Measurements from ENCODE around the gene ZNF786. TPM values are rescaled to one million over a fixed set of nuclear protein-coding genes. Genes with fewer than 3 reads are reported as not detected.
A peak's percentile ranks its signal among the peaks of the same experiment; 100 is the strongest.
"Not testable (repeated sequence)": the region's sequence is repeated elsewhere in the genome, so short reads cannot be mapped to it uniquely, and the experiment has no call there.

The ZNF786 gene
- total RNA-seq, 2 experiments from 2014 or later = 2.1 to 2.2 TPM

DNA sequence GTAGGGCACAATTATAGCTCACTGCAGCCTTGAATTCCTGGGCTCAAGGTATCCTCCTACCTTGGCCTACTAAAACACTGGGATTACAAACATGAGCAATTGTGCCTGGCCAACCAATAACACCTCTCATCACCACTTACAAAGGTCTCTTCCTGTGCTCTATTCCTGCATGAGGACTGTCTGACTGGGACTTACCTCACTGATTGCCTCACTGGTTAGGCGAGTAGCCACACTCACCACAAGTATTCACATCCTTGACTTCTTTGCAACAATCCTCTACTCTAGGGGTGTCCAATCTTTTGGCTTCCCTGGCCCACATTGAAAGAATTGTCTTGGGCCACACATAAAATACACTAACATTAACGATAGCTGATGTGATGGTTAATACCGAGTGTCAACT is 39.6 kb downstream of the ZNF786 start:
- Mint-ChIP-seq H3K9me3 (no peaks in the 10 kb centered on the region), H3K36me3 (ENCODE audit: low read depth) (no peaks in the 10 kb centered on the region), H3K4me1 (ENCODE audit: low read depth) (no peaks in the 10 kb centered on the region), H3K4me3 (no peak overlapping the region), H3K27ac (no peak overlapping the region), H3K27me3 (ENCODE audit: low read depth) (no peaks in the 10 kb centered on the region)
- no peak for DNase-seq
- CTCF ChIA-PET = interaction anchor here (1.4 kb wide), 1 partner anchor 15 kb away, joined by 9 read pairs; no protein-coding TSS in a partner anchor
- intact Hi-C loops (cut with micrococcal nuclease) = no loop called here

DNA sequence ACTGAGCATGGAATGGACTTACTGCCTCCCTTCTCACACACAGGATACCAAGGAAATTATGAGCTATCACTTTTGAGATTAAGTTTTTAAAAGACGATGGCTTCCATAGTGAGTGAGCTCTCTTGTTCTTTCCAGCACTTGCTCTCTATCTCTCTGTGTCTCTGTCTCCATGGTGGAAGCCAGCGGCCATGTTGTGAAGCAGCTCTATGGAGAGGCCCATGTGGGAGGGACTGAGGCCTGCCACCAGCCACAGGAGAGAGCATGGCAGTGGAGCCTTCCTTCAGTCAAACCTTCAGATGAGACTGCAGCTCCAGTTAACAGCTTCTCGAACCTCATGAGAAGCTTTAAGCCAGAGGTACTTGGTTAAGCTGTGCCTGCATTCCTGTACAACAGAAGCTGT is 41.7 kb downstream of the ZNF786 start:
- Mint-ChIP-seq H3K36me3 (ENCODE audit: low read depth) (no peaks in the 10 kb centered on the region), H3K27ac (no peak overlapping the region), H3K9me3 (no peaks in the 10 kb centered on the region), H3K4me1 (ENCODE audit: low read depth) (no peaks in the 10 kb centered on the region), H3K27me3 (ENCODE audit: low read depth) (no peaks in the 10 kb centered on the region), H3K4me3 (no peak overlapping the region)
- intact Hi-C loops (cut with micrococcal nuclease) = no loop called here
- DNase-seq = no peak
- CTCF ChIA-PET = interaction anchor here (0.7 to 1.5 kb wide), 3 partner anchors 17 to 263 kb away, joined by 3 to 6 read pairs (median 4); no protein-coding TSS in a partner anchor

DNA sequence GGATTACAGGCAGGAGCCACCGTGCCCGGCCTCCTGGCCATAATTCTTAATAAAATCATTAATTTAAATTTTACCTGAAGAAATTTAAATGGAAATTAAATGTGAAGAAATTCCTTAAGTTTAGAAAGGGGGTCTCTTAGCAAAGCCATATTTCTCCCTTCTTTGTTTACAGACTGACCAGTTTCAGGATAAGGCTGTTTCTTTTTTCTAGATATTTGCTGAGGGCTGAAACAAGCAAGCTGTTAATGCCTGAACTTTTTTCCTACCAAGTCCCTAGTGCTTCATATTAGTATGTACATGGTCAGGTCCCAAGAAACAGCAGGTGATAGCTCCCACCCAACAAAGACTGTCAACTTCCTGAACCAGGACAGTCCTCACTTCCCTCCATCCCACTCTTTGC is 44.1 kb downstream of the ZNF786 start:
- CTCF ChIA-PET = interaction anchor here (2.0 kb wide), 1 partner anchor 19 kb away, joined by 12 read pairs; no protein-coding TSS in a partner anchor
- intact Hi-C loops (cut with micrococcal nuclease) = no loop called here
- H3K4me3 Mint-ChIP-seq = no peak overlapping the region

DNA sequence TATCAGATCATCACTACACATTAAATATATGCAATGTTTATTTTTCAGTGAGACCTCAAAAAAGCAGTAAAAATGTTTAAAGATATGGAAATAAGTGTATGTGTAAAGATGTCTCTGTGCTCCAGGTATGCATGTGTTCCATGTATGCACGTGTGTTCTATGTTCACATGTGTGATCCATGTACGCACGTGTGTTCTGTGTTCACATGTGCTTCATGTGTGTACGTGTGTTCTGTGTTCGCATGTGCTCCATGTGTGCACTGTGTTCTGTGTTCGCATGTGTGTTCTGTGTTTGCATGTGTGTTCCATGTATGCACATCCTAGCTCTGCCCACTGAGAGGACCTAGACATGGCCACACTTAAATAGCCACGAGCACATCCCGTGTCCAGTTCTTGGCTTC is 46.6 kb downstream of the ZNF786 start:
- Mint-ChIP-seq H3K4me3 (no peak overlapping the region), H3K27ac (no peak overlapping the region), H3K27me3 (ENCODE audit: low read depth) (no peaks in the 10 kb centered on the region), H3K9me3 (no peaks in the 10 kb centered on the region), H3K4me1 (ENCODE audit: low read depth) (no peaks in the 10 kb centered on the region), H3K36me3 (ENCODE audit: low read depth) (no peaks in the 10 kb centered on the region)
- intact Hi-C loops (cut with micrococcal nuclease) = no loop called here
- CTCF ChIA-PET = interaction anchor here (0.9 kb wide), 1 partner anchor 39 kb away, joined by 3 read pairs; no protein-coding TSS in a partner anchor
- DNase-seq = no peak

More for the DNA sequence above, 44.1 kb downstream of the ZNF786 start:
- Mint-ChIP-seq H3K27ac (no peak overlapping the region), H3K36me3 (ENCODE audit: low read depth) (no peaks in the 10 kb centered on the region), H3K27me3 (ENCODE audit: low read depth) (no peaks in the 10 kb centered on the region), H3K4me1 (ENCODE audit: low read depth) (no peaks in the 10 kb centered on the region), H3K9me3 (no peaks in the 10 kb centered on the region)
- DNase-seq = no peak

DNA sequence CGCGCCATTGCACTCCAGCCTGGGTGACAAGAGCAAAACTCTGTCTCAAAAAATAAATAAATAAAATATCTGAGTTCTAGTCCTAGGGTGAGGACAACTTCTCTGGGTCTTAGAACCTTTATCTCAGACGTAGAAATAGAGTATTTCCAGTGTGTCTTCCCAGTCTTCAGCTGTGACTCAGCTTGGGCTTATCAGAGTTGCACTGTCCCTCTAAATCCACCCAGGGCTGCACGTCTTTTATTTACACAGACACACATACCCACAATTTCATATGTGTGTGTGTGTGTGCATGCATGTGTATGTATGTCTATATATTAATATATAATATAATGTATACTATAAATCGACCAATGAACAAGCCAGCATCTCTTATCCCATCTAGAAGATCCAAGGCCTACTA is 49.2 kb downstream of the ZNF786 start:
- H3K4me3 Mint-ChIP-seq = no peak overlapping the region
- no peaks in the 10 kb centered on the region for H3K4me1 Mint-ChIP-seq (ENCODE audit: low read depth)
- H3K9me3 Mint-ChIP-seq = peaks cover 7% of the 10 kb centered on the region
- intact Hi-C loops (cut with micrococcal nuclease) = no loop called here
- no peak for DNase-seq
- no peaks in the 10 kb centered on the region for H3K36me3 Mint-ChIP-seq (ENCODE audit: low read depth)
- CTCF ChIA-PET = interaction anchor here (0.9 to 1.8 kb wide), 2 partner anchors 34 to 36 kb away, joined by 3 to 4 read pairs; no protein-coding TSS in a partner anchor
- H3K27me3 Mint-ChIP-seq (ENCODE audit: low read depth) = no peaks in the 10 kb centered on the region
- H3K27ac Mint-ChIP-seq = no peak overlapping the region

DNA sequence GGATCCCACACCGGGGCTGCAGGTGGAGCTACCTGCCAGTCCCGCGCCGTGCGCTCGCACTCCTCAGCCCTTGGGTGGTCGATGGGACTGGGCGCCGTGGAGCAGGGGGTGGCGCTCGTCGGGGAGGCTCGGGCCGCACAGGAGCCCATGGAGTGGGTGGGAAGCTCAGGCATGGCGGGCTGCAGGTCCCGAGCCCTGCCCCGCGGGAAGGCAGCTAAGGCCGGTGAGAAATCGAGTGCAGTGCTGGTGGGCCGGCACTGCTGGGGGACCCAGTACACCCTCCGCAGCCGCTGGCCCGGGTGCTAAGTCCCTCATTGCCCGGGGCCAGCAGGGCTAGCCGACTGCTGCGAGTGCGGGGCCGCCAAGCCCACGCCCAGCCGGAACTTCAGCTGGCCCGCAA is 51.9 kb downstream of the ZNF786 start:
- DNase-seq; H3K27me3 Mint-ChIP-seq (ENCODE audit: low read depth); intact Hi-C loops (cut with micrococcal nuclease); H3K4me1 Mint-ChIP-seq (ENCODE audit: low read depth); H3K36me3 Mint-ChIP-seq (ENCODE audit: low read depth); H3K9me3 Mint-ChIP-seq; CTCF ChIA-PET; H3K27ac Mint-ChIP-seq; H3K4me3 Mint-ChIP-seq: not testable (repeated sequence)

DNA sequence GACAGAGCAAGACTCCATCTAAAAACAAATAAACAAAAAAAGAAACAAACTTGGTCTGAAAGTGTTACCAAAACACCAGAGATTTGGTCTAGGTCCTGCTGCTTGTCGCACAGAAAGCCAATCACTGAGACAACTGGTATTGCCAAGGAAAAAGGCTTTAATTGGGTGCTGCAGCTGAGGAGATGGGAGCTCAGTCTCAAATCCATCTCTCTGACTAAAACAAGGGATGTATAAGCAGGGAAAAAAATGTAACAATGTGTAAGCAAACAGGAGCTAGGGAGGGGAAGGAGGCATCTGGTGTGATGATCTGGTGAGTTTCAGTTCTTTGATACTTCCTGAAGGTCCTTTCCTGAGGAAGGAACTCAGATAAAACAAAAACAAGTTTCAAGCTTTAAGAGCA is 53.8 kb downstream of the ZNF786 start:
- intact Hi-C loops (cut with micrococcal nuclease) = no loop called here
- Mint-ChIP-seq H3K4me1 (ENCODE audit: low read depth) (no peaks in the 10 kb centered on the region), H3K27ac (no peak overlapping the region), H3K4me3 (no peak overlapping the region), H3K36me3 (ENCODE audit: low read depth) (no peaks in the 10 kb centered on the region), H3K27me3 (ENCODE audit: low read depth) (no peaks in the 10 kb centered on the region), H3K9me3 (peaks cover 7% of the 10 kb centered on the region)
- CTCF ChIA-PET = no interaction called here
- no peak for DNase-seq

DNA sequence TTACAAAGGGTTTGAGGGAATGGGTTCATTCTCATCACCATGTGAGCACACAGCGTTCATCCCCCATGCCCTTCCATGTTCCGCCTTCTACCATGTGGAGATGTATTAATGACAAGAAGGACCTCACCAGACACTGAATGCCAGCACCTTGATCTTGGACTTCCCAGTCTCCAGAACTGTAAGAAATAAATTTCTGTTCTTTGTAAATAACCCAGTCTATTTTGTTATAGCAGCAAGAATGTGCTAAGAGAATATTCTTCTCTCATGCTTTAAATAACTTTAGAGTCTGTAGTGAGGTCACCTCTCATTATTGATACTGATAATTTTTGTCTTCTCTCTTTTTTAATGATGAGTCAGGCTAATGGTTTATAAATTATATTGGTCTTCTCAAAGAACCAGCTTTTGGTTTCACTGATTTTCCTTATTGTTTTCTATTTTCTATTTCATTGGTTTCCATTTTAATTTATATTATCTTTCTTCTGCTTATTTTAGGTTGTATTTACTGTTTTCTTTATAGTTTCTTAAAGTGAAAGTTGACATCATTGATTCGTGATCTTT is 59.1 kb downstream of the ZNF786 start:
- Mint-ChIP-seq H3K27me3 (ENCODE audit: low read depth) (no peaks in the 10 kb centered on the region), H3K36me3 (ENCODE audit: low read depth) (no peaks in the 10 kb centered on the region), H3K4me1 (ENCODE audit: low read depth) (peaks cover 15% of the 10 kb centered on the region), H3K27ac (no peak overlapping the region), H3K9me3 (no peaks in the 10 kb centered on the region), H3K4me3 (no peak overlapping the region)
- intact Hi-C loops (cut with micrococcal nuclease) = no loop called here
- CTCF ChIA-PET = interaction anchor here (0.9 to 3.2 kb wide), 3 partner anchors 25 to 34 kb away, joined by 4 to 12 read pairs (median 6); no protein-coding TSS in a partner anchor
- no peak for DNase-seq

DNA sequence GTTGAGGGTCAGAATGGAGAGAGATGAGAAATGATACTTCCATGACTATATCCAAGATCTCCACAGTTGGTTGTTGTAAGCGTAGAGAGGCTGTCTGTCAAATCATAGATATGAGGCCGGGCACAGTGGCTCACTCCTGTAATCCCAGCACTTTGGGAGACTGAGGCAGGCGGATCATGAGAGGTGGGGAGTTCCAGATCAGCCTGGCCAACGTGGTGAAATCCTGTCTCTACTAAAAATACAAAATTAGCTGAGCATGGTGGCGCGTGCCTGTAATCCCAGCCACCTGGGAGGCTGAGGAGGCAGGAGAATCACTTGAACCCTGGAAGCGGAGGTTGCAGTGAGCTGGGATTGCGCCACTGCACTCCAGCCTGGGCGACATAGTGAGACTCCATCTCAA is 60.1 kb downstream of the ZNF786 start:
- intact Hi-C loops (cut with micrococcal nuclease); DNase-seq; H3K4me3 Mint-ChIP-seq; H3K36me3 Mint-ChIP-seq (ENCODE audit: low read depth); H3K27me3 Mint-ChIP-seq (ENCODE audit: low read depth); H3K27ac Mint-ChIP-seq; H3K9me3 Mint-ChIP-seq: not testable (repeated sequence)
- CTCF ChIA-PET = interaction anchor here (1.0 to 3.2 kb wide), 3 partner anchors 24 to 35 kb away, joined by 3 to 12 read pairs (median 4); no protein-coding TSS in a partner anchor
- peaks cover 24% of the 10 kb centered on the region for H3K4me1 Mint-ChIP-seq (ENCODE audit: low read depth)

DNA sequence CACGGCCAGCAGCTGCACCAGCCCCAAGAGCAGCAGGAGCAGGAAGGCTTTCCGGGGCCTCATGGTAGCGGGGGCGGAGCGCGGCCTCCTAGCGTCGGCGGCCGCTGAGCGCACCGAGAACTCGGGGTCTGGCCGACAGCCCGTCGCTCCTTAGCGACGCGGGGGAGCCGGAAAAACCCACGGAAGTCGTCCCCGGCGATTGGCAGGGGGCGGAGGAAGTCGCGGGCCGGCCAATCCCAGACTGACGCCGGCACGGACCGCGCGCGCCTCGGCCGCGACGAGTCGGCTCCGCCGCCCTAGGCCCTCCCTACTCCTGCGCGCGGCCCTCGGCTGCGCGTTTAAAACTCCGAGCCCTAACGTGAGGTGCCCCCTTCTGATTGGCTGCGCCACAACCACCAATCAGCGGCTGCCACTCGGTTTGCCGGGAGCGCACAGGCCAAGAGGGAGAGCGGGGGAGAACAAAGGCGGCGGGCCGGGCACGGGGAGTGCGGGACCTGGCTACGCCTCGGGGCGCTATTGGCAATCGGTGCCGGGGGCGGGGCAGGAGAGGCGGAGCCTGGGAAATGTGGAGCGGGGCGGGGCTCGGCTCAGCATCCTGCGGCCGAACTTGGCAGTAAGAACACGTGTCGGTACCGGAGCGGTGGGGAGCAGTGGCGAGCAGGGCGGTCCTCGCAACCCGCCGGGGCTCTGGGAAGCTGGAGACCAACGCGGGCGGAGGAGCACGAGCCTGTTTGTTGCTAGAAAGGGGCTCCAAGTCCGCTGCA is 62.0 kb downstream of the ZNF786 start, which contains the start of gene PDIA4:
Gene PDIA4 (minus strand): TSS at position 160 of the 764 bp plus-strand sequence. CDS start 97 bp downstream, at position 63.
- peak; percentile 100 for DNase-seq
- Mint-ChIP-seq H3K4me3 (peak within 1 kb of the TSS; percentile 95), H3K36me3 (ENCODE audit: low read depth) (peaks cover 8% of the 10 kb centered on the region), H3K4me1 (ENCODE audit: low read depth) (peaks cover 37% of the 10 kb centered on the region), H3K27ac (peak within 1 kb of the TSS; percentile 89), H3K9me3 (no peaks in the 10 kb centered on the region), H3K27me3 (ENCODE audit: low read depth) (no peaks in the 10 kb centered on the region)
- intact Hi-C loops (cut with micrococcal nuclease) = loop anchor here (1.0 to 10.0 kb wide), 17 partner anchors 23 to 686 kb away; partner anchors contain the start of genes EZH2, ZNF282, ZNF398 and ZNF425
- CTCF ChIA-PET = interaction anchor here (0.7 to 8.8 kb wide), 4 partner anchors 22 to 44 kb away, joined by 3 to 59 read pairs (median 12); no protein-coding TSS in a partner anchor

DNA sequence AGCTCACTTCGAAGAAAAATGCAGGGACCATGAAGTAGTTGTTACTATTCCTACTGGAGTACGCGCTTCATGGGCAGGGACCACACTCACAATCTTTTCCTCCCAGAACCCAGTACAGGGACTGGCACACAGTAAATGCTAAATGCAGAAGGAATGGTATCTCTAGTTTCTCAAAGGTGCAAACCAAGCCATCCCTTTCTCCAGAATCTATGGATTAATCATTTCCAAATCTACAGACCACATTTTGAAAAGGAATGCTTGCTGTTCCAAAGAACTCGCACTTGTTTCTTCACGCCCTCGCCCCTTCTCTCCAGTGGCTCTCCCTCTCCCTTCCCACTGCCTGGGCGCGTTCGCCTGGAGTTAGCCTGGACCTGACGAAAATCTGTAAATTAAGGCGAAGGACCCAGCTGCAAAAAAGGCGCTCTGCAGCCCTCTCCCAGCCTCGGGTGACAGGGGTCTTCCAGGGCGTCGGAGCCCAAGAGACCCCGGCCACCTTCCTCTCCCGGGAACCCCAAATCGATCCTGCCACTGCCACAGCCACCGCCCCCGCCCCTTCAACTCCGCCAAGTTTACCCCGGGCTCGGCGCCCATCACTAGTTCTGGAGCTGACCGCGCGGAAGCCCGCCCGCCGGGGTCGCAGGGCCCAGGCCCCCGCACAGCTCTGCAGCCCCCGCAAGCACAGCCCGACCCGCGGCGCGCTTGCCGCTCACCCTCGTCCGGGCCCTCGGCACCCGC is 62.7 kb downstream of the ZNF786 start:
- intact Hi-C loops (cut with micrococcal nuclease) = loop anchor here (1.0 to 10.0 kb wide), 17 partner anchors 22 to 687 kb away; partner anchors contain the start of genes EZH2, ZNF282, ZNF398 and ZNF425
- Mint-ChIP-seq H3K27me3 (ENCODE audit: low read depth) (no peaks in the 10 kb centered on the region), H3K36me3 (ENCODE audit: low read depth) (peaks cover 10% of the 10 kb centered on the region), H3K27ac (peak overlapping the region; percentile 89), H3K9me3 (no peaks in the 10 kb centered on the region), H3K4me1 (ENCODE audit: low read depth) (peaks cover 44% of the 10 kb centered on the region), H3K4me3 (peak overlapping the region; percentile 95)
- DNase-seq = no peak
- CTCF ChIA-PET = interaction anchor here (2.4 to 8.8 kb wide), 2 partner anchors 21 to 37 kb away, joined by 13 to 59 read pairs; no protein-coding TSS in a partner anchor

DNA sequence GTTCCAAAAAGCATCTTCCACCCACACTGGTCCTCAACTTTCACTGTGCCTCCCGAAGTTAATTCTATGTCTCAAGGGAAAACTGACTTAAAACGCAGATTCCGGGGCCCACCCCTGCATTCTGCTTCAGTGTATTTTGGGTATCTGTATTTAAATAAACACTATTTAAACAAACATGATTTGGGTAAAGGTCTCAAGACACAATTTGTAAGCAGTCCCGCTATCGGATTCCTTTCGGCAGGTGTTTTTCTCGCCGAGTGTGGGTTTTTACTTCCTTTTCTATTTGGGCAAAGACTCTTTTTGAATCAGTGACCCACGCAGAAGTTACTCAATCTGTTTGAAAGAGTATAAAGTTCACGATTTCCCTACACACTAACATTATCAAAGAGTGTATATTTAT is 63.5 kb downstream of the ZNF786 start:
- intact Hi-C loops (cut with micrococcal nuclease) = loop anchor here (5.0 to 10.0 kb wide), 2 partner anchors 595 to 688 kb away; a partner anchor contains a TSS
- peak; percentile 10 for DNase-seq
- peaks cover 46% of the 10 kb centered on the region for H3K4me1 Mint-ChIP-seq (ENCODE audit: low read depth)

More for the DNA sequence above, 63.5 kb downstream of the ZNF786 start:
- Mint-ChIP-seq H3K4me3 (peak overlapping the region; percentile 95), H3K27ac (peak overlapping the region; percentile 89), H3K36me3 (ENCODE audit: low read depth) (peaks cover 10% of the 10 kb centered on the region), H3K9me3 (no peaks in the 10 kb centered on the region), H3K27me3 (ENCODE audit: low read depth) (no peaks in the 10 kb centered on the region)
- CTCF ChIA-PET = interaction anchor here (1.0 to 8.8 kb wide), 4 partner anchors 21 to 64 kb away, joined by 3 to 59 read pairs (median 8); partner anchors contain the start of gene ZNF786

All from activated naive CD4-positive, alpha-beta T cell treated with anti-CD3 and anti-CD28 coated beads for 36 hours (primary cell).